Measurements from ENCODE around the gene SLC6A4. TPM values are rescaled to one million over a fixed set of nuclear protein-coding genes. Genes with fewer than 3 reads are reported as not detected.
A peak's percentile ranks its signal among the peaks of the same experiment; 100 is the strongest.
"Not testable (repeated sequence)": the region's sequence is repeated elsewhere in the genome, so short reads cannot be mapped to it uniquely, and the experiment has no call there.

Gene SLC6A4
- total and polyA plus RNA-seq, 8 donors: 0.38 to 52.3 (median 1.4) TPM

DNA sequence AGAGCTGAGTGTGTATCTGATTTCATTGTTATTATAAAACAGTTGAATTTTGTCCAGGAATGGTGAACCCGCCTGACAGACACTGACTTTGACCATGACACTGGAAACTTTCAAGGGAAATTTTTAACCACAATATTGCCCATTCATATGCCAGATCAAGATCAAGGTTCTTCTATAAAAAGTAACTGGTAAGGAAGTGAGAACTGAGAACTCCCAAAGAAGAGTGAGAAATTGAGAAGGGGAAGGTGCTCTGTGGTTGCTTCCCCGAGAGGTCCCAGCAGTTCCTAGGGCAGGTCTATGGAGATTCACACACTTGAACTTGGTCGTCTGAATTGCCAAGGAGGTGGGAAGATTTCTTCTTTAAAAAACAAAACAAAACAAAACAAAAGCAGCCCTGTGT lies 27.3 kb downstream of the SLC6A4 start:
- peak overlapping the region in 1 of 2 donors; percentile 28 for H3K27ac ChIP-seq
- ATAC-seq (no peak), DNase-seq (no peak)
- TF ChIP-seq, protein P1, sequence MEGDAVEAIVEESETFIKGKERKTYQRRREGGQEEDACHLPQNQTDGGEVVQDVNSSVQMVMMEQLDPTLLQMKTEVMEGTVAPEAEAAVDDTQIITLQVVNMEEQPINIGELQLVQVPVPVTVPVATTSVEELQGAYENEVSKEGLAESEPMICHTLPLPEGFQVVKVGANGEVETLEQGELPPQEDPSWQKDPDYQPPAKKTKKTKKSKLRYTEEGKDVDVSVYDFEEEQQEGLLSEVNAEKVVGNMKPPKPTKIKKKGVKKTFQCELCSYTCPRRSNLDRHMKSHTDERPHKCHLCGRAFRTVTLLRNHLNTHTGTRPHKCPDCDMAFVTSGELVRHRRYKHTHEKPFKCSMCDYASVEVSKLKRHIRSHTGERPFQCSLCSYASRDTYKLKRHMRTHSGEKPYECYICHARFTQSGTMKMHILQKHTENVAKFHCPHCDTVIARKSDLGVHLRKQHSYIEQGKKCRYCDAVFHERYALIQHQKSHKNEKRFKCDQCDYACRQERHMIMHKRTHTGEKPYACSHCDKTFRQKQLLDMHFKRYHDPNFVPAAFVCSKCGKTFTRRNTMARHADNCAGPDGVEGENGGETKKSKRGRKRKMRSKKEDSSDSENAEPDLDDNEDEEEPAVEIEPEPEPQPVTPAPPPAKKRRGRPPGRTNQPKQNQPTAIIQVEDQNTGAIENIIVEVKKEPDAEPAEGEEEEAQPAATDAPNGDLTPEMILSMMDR (IDR thresholded peaks at IDR 0.05): no peak
- H3K4me1 ChIP-seq: no peaks in the 10 kb centered on the region
- no peak overlapping the region for H3K4me3 ChIP-seq
- intact Hi-C loops (cut with DNase I): no loop called here
- no peaks in the 10 kb centered on the region for H3K27me3 ChIP-seq
- H3K36me3 ChIP-seq: no peaks in the 10 kb centered on the region
- no peaks in the 10 kb centered on the region for H3K9me3 ChIP-seq

DNA sequence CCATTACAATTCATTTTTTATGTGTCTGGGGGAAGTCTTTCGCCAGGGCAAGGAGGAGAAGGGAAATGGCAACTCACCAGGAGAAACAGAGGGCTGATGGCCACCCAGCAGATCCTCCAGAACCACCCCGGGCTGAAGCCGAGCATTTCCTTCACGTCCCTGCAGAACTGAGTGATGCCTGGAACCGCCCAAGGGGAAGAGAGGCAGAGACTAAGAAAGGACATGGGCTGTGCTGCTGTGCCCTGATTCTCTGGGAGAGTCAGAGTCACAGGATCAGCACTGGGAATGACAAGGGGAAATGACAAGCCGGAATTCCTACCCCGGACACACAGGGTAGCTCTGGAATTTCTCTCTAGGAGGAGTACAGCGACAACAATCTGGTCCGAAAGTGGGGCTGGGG lies 27.8 kb downstream of the SLC6A4 start:
- peak overlapping the region in 1 of 2 donors; percentile 28 for H3K27ac ChIP-seq
- DNase-seq (no peak), ATAC-seq (no peak)
- no peaks in the 10 kb centered on the region for H3K4me1 ChIP-seq
- no peaks in the 10 kb centered on the region for H3K9me3 ChIP-seq
- H3K27me3 ChIP-seq: no peaks in the 10 kb centered on the region
- no peaks in the 10 kb centered on the region for H3K36me3 ChIP-seq
- H3K4me3 ChIP-seq: no peak overlapping the region
- intact Hi-C loops (cut with DNase I): no loop called here
- TF ChIP-seq, protein P1 (IDR thresholded peaks at IDR 0.05): no peak

DNA sequence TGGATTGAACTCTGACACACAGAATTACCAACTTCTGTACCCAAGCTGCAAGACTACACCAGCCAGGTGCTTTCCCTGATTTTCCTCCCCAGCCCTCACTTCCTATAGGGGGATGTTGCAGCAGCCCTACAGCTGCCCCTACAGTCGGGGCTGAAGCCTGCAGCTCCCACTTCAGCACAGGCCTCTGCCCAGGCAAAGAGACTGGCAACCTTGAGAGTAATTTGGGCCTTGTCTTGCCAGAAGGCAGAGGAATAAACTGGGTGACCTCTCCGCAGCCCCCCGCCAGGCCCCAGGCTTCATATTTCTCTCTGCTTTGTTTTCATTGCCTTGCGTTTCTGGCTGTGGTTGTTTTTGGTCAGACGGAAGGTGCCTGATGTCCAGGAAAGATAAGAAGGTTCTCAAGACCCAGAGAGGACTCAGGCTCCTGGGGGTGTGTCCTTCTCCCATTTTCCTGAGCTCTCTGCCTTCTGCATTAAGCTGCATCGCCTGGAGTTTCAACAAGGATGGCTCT lies 32.0 kb downstream of the SLC6A4 start:
- Histone ChIP-seq H3K4me1 (no peaks in the 10 kb centered on the region), H3K9me3 (no peaks in the 10 kb centered on the region), H3K27ac (no peak overlapping the region), H3K4me3 (no peak overlapping the region), H3K36me3 (no peaks in the 10 kb centered on the region), H3K27me3 (no peaks in the 10 kb centered on the region)
- intact Hi-C loops (cut with DNase I): no loop called here
- TF ChIP-seq, protein P1 (IDR thresholded peaks at IDR 0.05): no peak
- no peak for DNase-seq
- ATAC-seq: no peak

DNA sequence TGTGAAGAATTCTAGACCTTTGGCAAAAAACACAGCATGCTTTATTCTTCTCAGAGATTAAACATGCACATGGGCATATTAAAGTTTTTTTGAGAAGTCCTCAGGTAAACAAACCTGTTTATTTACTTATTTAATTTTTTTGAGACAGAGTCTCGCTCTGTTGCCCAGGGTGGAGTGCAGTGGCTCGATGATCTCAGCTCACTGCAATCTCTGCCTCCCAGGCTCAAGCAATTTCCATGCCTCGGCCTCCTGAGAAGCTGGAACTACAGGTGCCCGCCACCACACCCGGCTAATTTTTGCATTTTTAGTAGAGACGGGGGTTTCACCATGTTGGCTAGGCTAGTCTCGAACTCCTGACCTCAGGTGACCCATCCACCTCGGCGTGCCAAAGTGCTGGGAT lies 34.8 kb downstream of the SLC6A4 start:
- H3K27me3 ChIP-seq; H3K27ac ChIP-seq; H3K4me1 ChIP-seq; DNase-seq; ATAC-seq; intact Hi-C loops (cut with DNase I); H3K9me3 ChIP-seq; H3K36me3 ChIP-seq; H3K4me3 ChIP-seq: not testable (repeated sequence)

DNA sequence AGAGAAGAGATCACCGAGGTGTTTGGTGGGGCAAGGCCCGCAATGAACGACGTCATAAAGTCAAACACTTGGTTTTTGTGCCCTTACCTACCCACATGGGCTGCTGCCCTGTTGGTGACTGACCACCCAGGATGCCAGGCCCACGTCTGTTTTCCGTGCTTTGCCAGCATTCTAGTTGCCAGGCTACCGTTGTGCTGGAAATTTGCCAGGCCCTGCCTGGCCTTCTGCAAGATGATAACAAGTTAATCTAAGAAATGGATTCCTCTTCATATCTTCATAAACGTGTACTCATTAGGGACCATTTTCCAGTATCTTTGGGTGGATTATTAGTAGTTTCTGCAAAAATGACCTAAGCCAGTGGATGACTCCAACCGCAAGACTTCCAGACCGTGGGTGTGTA lies 35.4 kb downstream of the SLC6A4 start:
- TF ChIP-seq, protein P1 (IDR thresholded peaks at IDR 0.05): no peak
- intact Hi-C loops (cut with DNase I): no loop called here
- no peak for ATAC-seq
- Histone ChIP-seq H3K4me3 (no peak overlapping the region), H3K9me3 (no peaks in the 10 kb centered on the region), H3K27ac (no peak overlapping the region), H3K4me1 (no peaks in the 10 kb centered on the region), H3K36me3 (no peaks in the 10 kb centered on the region), H3K27me3 (no peaks in the 10 kb centered on the region)
- no peak for DNase-seq

DNA sequence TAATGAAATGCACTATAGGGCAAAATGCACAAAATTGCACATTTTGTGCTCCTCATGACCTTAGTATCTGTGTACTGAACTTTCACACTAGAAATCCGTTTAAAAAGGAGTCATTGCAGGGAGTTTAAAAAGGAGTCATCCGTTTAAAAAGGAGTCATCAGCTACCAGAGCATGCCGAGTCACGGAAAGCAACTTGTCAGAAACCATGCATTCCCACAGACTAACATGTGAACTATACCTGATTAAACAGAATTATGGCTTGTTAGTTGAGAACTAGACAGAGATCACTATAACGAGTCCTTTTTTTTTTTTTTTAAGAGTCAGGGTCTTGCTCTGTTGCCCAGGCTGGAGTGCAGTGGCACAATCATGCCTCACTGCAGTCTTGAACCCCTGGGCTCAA lies 35.9 kb downstream of the SLC6A4 start:
- no peaks in the 10 kb centered on the region for H3K4me1 ChIP-seq
- intact Hi-C loops (cut with DNase I): no loop called here

More for the DNA sequence above, 35.9 kb downstream of the SLC6A4 start:
- DNase-seq (no peak), ATAC-seq (no peak)
- H3K36me3 ChIP-seq: no peaks in the 10 kb centered on the region
- H3K9me3 ChIP-seq: no peaks in the 10 kb centered on the region
- H3K27me3 ChIP-seq: no peaks in the 10 kb centered on the region
- no peak overlapping the region for H3K27ac ChIP-seq
- TF ChIP-seq, protein P1 (IDR thresholded peaks at IDR 0.05): no peak
- H3K4me3 ChIP-seq: no peak overlapping the region
